Endothelial cell of umbilical vein (primary cell): ENCODE data around the gene PAX1. TPM values are rescaled to one million over a fixed set of nuclear protein-coding genes. Genes with fewer than 3 reads are reported as not detected.

Experiments
- BruUV-seq: library from RNA; stranded (reverse); fragments of 400-500 nt; replicated peaks from 2 replicates; lab custom pipeline; 2021; lab: Mats Ljungman, UMichigan
- CTCF ChIA-PET: fragments of 300-600, 350-600 bp; sonication (Branson Sonifier 250); formaldehyde crosslinking; loops from one replicate; lab custom pipeline; 2021; ENCODE audit warnings: antibody characterized with exemption, inconsistent platforms; lab: Charles Lee
- POLR2A ChIA-PET: fragments of 300-600, 350-600 bp; sonication (Branson Sonifier 250); formaldehyde crosslinking; loops from one replicate; lab custom pipeline; 2021; ENCODE audit warnings: antibody characterized with exemption, inconsistent platforms; lab: Charles Lee
- DNase-seq: peaks from one replicate; pipeline ENCODE4 v3.0.0-alpha.2; 2011; ENCODE audit warnings: low read depth, low spot score
- FAIRE-seq: peaks from 2 replicates; lab custom pipeline; 2011; peaks lifted over from hg19 to GRCh38; lab: Jason Lieb, UNC
- H2AFZ ChIP-seq: 2 replicates; pipeline ENCODE4 v1.6.0; 2012; ENCODE audit warnings: low read depth, low read length, control low read depth, inconsistent platforms
- H3K27ac ChIP-seq: 2 replicates; pipeline ENCODE4 v1.5.1; 2011; ENCODE audit warnings: low read depth, mild to moderate bottlenecking, control low read depth, low read length, moderate library complexity; ENCODE audit not compliant: insufficient read depth
- H3K27me3 ChIP-seq, 2 experiments: 2 replicates each; pipeline versions ENCODE4 v1.6.0 to v1.6.1; 2011; ENCODE audit warnings: low read length in 2 of 2, mixed read lengths in 1 of 2; ENCODE audit not compliant: control insufficient read depth in 2 of 2, insufficient read depth in 2 of 2
- H3K36me3 ChIP-seq, 2 experiments: 2 replicates in 1 of 2; 3 replicates in 1 of 2; pipeline ENCODE4 v1.5.1; 2011; ENCODE audit warnings: low read length in 2 of 2, mild to moderate bottlenecking in 1 of 2, moderate library complexity in 1 of 2; ENCODE audit not compliant: control insufficient read depth in 2 of 2, insufficient read depth in 2 of 2; ENCODE audit errors: extremely low read depth in 1 of 2
- H3K4me1 ChIP-seq: 3 replicates; pipeline ENCODE4 v1.5.1; 2011; ENCODE audit warnings: mild to moderate bottlenecking, low read length; ENCODE audit not compliant: control insufficient read depth, insufficient read depth; ENCODE audit errors: extremely low read depth
- H3K4me2 ChIP-seq: 2 replicates; pipeline ENCODE4 v1.6.1; 2011; ENCODE audit warnings: low read length, control low read depth, mixed read lengths; ENCODE audit not compliant: insufficient read depth
- H3K4me3 ChIP-seq, 3 experiments: fragments of 200-600 bp in 1 of 3; sonication (generic), shearing (Covaris generic) in 1 of 3; replicated peaks in 1 of 3; 2 replicates each; pipeline ENCODE4 v1.5.1; 2011 to 2016; ENCODE audit warnings: control low read depth in 3 of 3, low read length in 3 of 3, mild to moderate bottlenecking in 2 of 3, inconsistent platforms in 1 of 3, low read depth in 1 of 3, moderate library complexity in 1 of 3; ENCODE audit not compliant: insufficient read depth in 1 of 3
- H3K79me2 ChIP-seq: 2 replicates; pipeline ENCODE4 v1.6.0; 2012; ENCODE audit warnings: low read length, inconsistent platforms; ENCODE audit not compliant: control insufficient read depth, insufficient read depth
- H3K9ac ChIP-seq: replicated peaks from 2 replicates; pipeline ENCODE3; 2011; ENCODE audit warnings: low read length, control low read depth; ENCODE audit not compliant: insufficient read depth; ENCODE audit errors: extremely low read depth
- H3K9me1 ChIP-seq: replicated peaks from 3 replicates; pipeline ENCODE4 v1.6.0; 2011; ENCODE audit warnings: mild to moderate bottlenecking, low read length; ENCODE audit not compliant: control insufficient read depth, insufficient read depth; ENCODE audit errors: extremely low read depth
- H3K9me3 ChIP-seq: replicated peaks from 2 replicates; pipeline ENCODE4 v1.5.1; 2012; ENCODE audit warnings: low read length, inconsistent platforms; ENCODE audit not compliant: control insufficient read depth, insufficient read depth
- H4K20me1 ChIP-seq: replicated peaks from 2 replicates; pipeline ENCODE3; 2011; ENCODE audit warnings: mild to moderate bottlenecking, low read length; ENCODE audit not compliant: control insufficient read depth, insufficient read depth; ENCODE audit errors: extremely low read depth
- CTCF ChIP-seq, 2 donors: IDR thresholded peaks; 1 replicate in 1 of 2; 2 replicates in 1 of 2; pipeline ENCODE4 v1.5.1; 2011; ENCODE audit warnings: low read length in 2 of 2, mild to moderate bottlenecking in 2 of 2, moderate library complexity in 2 of 2, control low read depth in 1 of 2, inconsistent platforms in 1 of 2, low read depth in 1 of 2; ENCODE audit not compliant: insufficient read depth in 1 of 2; ENCODE audit errors: extremely low read depth in 1 of 2
- EZH2 ChIP-seq: IDR thresholded peaks from 2 replicates; pipeline ENCODE4 v1.6.1; 2012; ENCODE audit warnings: borderline replicate concordance, low read depth, mild to moderate bottlenecking, moderate library complexity, low read length, inconsistent platforms; ENCODE audit not compliant: severe bottlenecking
- FOS ChIP-seq: IDR thresholded peaks from 2 replicates; pipeline ENCODE4 v1.6.1; 2011; ENCODE audit warnings: mild to moderate bottlenecking, low read length, moderate library complexity, borderline replicate concordance; ENCODE audit not compliant: insufficient read depth
- GATA2 ChIP-seq: IDR thresholded peaks from 2 replicates; pipeline ENCODE4 v1.7.0; 2011; ENCODE audit warnings: low read depth, mild to moderate bottlenecking, moderate library complexity, mixed read lengths, low read length; ENCODE audit not compliant: insufficient read length, insufficient read depth
- JUN ChIP-seq: IDR thresholded peaks from 2 replicates; pipeline ENCODE4 v1.6.1; 2011; ENCODE audit warnings: borderline replicate concordance, low read depth; ENCODE audit not compliant: insufficient read length, insufficient read depth
- MAX ChIP-seq: IDR thresholded peaks from 2 replicates; pipeline ENCODE4 v1.6.1; 2011; ENCODE audit not compliant: insufficient read depth, insufficient read length
- MYC ChIP-seq: IDR thresholded peaks from one replicate; pipeline ENCODE4 v1.6.1; 2011; ENCODE audit warnings: mild to moderate bottlenecking, low read depth, low read length
- POLR2A ChIP-seq: IDR thresholded peaks from 2 replicates; pipeline ENCODE4 v1.6.1; 2012; ENCODE audit warnings: low read depth, mild to moderate bottlenecking, control low read depth, low read length
- POLR2AphosphoS5 ChIP-seq: IDR thresholded peaks from 2 replicates; pipeline ENCODE4 v1.6.1; 2012; ENCODE audit warnings: low read depth, mild to moderate bottlenecking, control low read depth, low read length, moderate library complexity; ENCODE audit not compliant: insufficient read depth
- dilution Hi-C: fragments of 300-500 bp; cut with MboI; formaldehyde crosslinking; loops from one replicate; pipeline ENCODE4 v1.15.0; 2019; ENCODE audit warnings: low sequenced_read_pairs; ENCODE audit not compliant: extremely low pct_ligation_motif_present
- intact Hi-C: fragments of 100-400 bp; cut with micrococcal nuclease; formaldehyde crosslinking; loops from one replicate; pipeline ENCODE4 v1.10.0; 2022
- polyA plus RNA-seq, 4 experiments: library from polyadenylated mRNA; depleted of rRNA in 3 of 4; stranded (reverse) in 3 of 4; unstranded in 1 of 4; fragments of >200 nt; gene quantifications; 2 replicates each; pipeline versions ENCODE4 v1.2.1 to v1.2.3, GENCODE V29; 2011 to 2012; ENCODE audit warnings: missing spikeins in 1 of 4
- total RNA-seq: library from RNA; stranded (reverse); gene quantifications from 2 replicates; pipeline ENCODE4 v1.2.3, GENCODE V29; 2021

Gene PAX1
- total and polyA plus RNA-seq, 2 donors (not counting 3 experiments of a cell fraction or from before 2014, with no cell fraction given) = not detected

- Histone ChIP-seq H3K4me2 (no peak overlapping the region), H3K27ac (no peak overlapping the region), H3K9me3 (no peaks in the 10 kb centered on the region), H2AFZ (no peak overlapping the region), H3K36me3 (no peaks in the 10 kb centered on the region), H3K9ac (no peak overlapping the region), H3K4me3 (no peak overlapping the region), H3K79me2 (no peaks in the 10 kb centered on the region), H3K27me3 (peaks cover 45 to 50% of the 10 kb centered on the region in 2 experiments), H4K20me1 (no peaks in the 10 kb centered on the region), H3K4me1 (no peaks in the 10 kb centered on the region), H3K9me1 (no peaks in the 10 kb centered on the region)
- CTCF ChIA-PET = interaction anchor here (0.9 kb wide), 1 partner anchor 20 kb away, joined by 7 read pairs; no protein-coding TSS in a partner anchor
- dilution Hi-C loops = no loop called here
- TF ChIP-seq GATA2 = no peak
- no peak for TF ChIP-seq JUN
- TF ChIP-seq EZH2 = no peak
- TF ChIP-seq FOS = no peak
- TF ChIP-seq POLR2AphosphoS5 = no peak
- no peak for TF ChIP-seq POLR2A
- no peak for TF ChIP-seq CTCF (IDR thresholded peaks at IDR 0.05; ENCODE audit: extremely low read depth in 1 of 2, insufficient read depth in 1 of 2, low read depth in 1 of 2, low read length in 2 of 2)
- TF ChIP-seq MAX = no peak
- TF ChIP-seq MYC = no peak
- FAIRE-seq (no peak), DNase-seq (no peak)
- intact Hi-C loops = no loop called here
- POLR2A ChIA-PET = no interaction called here
- BruUV-seq = no TSS peak
Measured at GRCh38 chr20:21699216-21699508, 6.3 kb upstream of the PAX1 start.
